Measurements from ENCODE around the gene G2E3.
"Not testable (repeated sequence)": the region's sequence is repeated elsewhere in the genome, so short reads cannot be mapped to it uniquely, and the experiment has no call there.

Gene G2E3

GRCh38 chr14:30600922-30601918 lies 42.3 kb downstream of the G2E3 start:
- H3K27ac ChIP-seq, result no peak overlapping the region
- no peak for DNase-seq (ENCODE audit: low read depth, low spot score)

- DNase-seq (ENCODE audit: low read depth, low spot score), result no peak
- no peak overlapping the region for H3K27ac ChIP-seq
Observed at GRCh38 chr14:30603402-30603801, 44.4 kb downstream of the G2E3 start.

- not testable (repeated sequence) for DNase-seq (ENCODE audit: low read depth, low spot score); H3K27ac ChIP-seq
Observed at GRCh38 chr14:30604696-30605095, 45.7 kb downstream of the G2E3 start.

- no peak overlapping the region for H3K27ac ChIP-seq
- DNase-seq (ENCODE audit: low read depth, low spot score), result no peak
Observed at GRCh38 chr14:30607156-30607780, 48.3 kb downstream of the G2E3 start.

GRCh38 chr14:30608533-30609006 lies 49.6 kb downstream of the G2E3 start:
- DNase-seq (ENCODE audit: low read depth, low spot score), result no peak
- peak overlapping the region; percentile 27 for H3K27ac ChIP-seq

GRCh38 chr14:30610787-30611343 lies 51.9 kb downstream of the G2E3 start:
- H3K27ac ChIP-seq, result peak overlapping the region; percentile 44
- no peak for DNase-seq (ENCODE audit: low read depth, low spot score)

GRCh38 chr14:30614155-30614554 lies 55.2 kb downstream of the G2E3 start:
- H3K27ac ChIP-seq, result no peak overlapping the region
- no peak for DNase-seq (ENCODE audit: low read depth, low spot score)

GRCh38 chr14:30620178-30620577 lies 61.2 kb downstream of the G2E3 start:
- DNase-seq (ENCODE audit: low read depth, low spot score), result no peak
- no peak overlapping the region for H3K27ac ChIP-seq

- H3K27ac ChIP-seq, result peak overlapping the region; percentile 85
- DNase-seq (ENCODE audit: low read depth, low spot score), result no peak
Observed at GRCh38 chr14:30621354-30621939, 62.5 kb downstream of the G2E3 start.

GRCh38 chr14:30621940-30622830 lies 63.2 kb downstream of the G2E3 start, which contains the start of gene SCFD1:
Gene SCFD1, plus strand, starts transcription at chr14:30622319. Its CDS starts 20 bp downstream, at chr14:30622339.
- peak within 1 kb of the TSS; percentile 85 for H3K27ac ChIP-seq
- DNase-seq (ENCODE audit: low read depth, low spot score), result peak; percentile 45

- H3K27ac ChIP-seq, result no peak overlapping the region
- no peak for DNase-seq (ENCODE audit: low read depth, low spot score)
Observed at GRCh38 chr14:30623412-30624131, 64.6 kb downstream of the G2E3 start.

GRCh38 chr14:30624132-30624423 lies 65.1 kb downstream of the G2E3 start:
- H3K27ac ChIP-seq, result no peak overlapping the region
- DNase-seq (ENCODE audit: low read depth, low spot score), result no peak

- H3K27ac ChIP-seq, result no peak overlapping the region
- no peak for DNase-seq (ENCODE audit: low read depth, low spot score)
Observed at GRCh38 chr14:30625533-30625932, 66.6 kb downstream of the G2E3 start.

GRCh38 chr14:30629432-30629831 lies 70.5 kb downstream of the G2E3 start:
- DNase-seq (ENCODE audit: low read depth, low spot score), result not testable (repeated sequence)
- H3K27ac ChIP-seq, result peak overlapping the region; percentile 26

GRCh38 chr14:30630248-30630647 lies 71.3 kb downstream of the G2E3 start:
- DNase-seq (ENCODE audit: low read depth, low spot score), result no peak
- no peak overlapping the region for H3K27ac ChIP-seq

GRCh38 chr14:30632730-30633129 lies 73.8 kb downstream of the G2E3 start:
- no peak for DNase-seq (ENCODE audit: low read depth, low spot score)
- no peak overlapping the region for H3K27ac ChIP-seq

GRCh38 chr14:30638926-30639325 lies 80.0 kb downstream of the G2E3 start:
- H3K27ac ChIP-seq, result no peak overlapping the region
- DNase-seq (ENCODE audit: low read depth, low spot score), result no peak

GRCh38 chr14:30641207-30641606 lies 82.2 kb downstream of the G2E3 start:
- no peak overlapping the region for H3K27ac ChIP-seq
- DNase-seq (ENCODE audit: low read depth, low spot score), result no peak

GRCh38 chr14:30644462-30644861 lies 85.5 kb downstream of the G2E3 start:
- not testable (repeated sequence) for H3K27ac ChIP-seq; DNase-seq (ENCODE audit: low read depth, low spot score)
